SKM-1 treated with dmso at 0.1 percent for 144 hours (cell line): ENCODE measurements around the gene RPS6KL1.

Experiments
- DNase-seq: peaks from one replicate; lab custom pipeline; 2025; ENCODE audit not compliant: unreplicated experiment; lab: John Stamatoyannopoulos, UW

RPS6KL1 gene

GRCh38 chr14:74913393-74913910 lies 9.6 kb downstream of the RPS6KL1 start:
- DNase-seq: no peak

GRCh38 chr14:74912801-74913200 lies 10.3 kb downstream of the RPS6KL1 start:
- DNase-seq: no peak

- DNase-seq: no peak
Measured at GRCh38 chr14:74912111-74912510, 10.9 kb downstream of the RPS6KL1 start.

GRCh38 chr14:74911704-74912103 lies 11.4 kb downstream of the RPS6KL1 start:
- no peak for DNase-seq

- no peak for DNase-seq
Measured at GRCh38 chr14:74911221-74911620, 11.8 kb downstream of the RPS6KL1 start.

- DNase-seq: no peak
Measured at GRCh38 chr14:74910556-74910955, 12.5 kb downstream of the RPS6KL1 start.

- DNase-seq: no peak
Measured at GRCh38 chr14:74909911-74910310, 13.1 kb downstream of the RPS6KL1 start.

GRCh38 chr14:74909501-74909900 lies 13.6 kb downstream of the RPS6KL1 start:
- DNase-seq: no peak

- DNase-seq: no peak
Measured at GRCh38 chr14:74908861-74909341, 14.2 kb downstream of the RPS6KL1 start.

- no peak for DNase-seq
Measured at GRCh38 chr14:74907744-74908143, 15.3 kb downstream of the RPS6KL1 start.

GRCh38 chr14:74906925-74907521 lies 16.0 kb downstream of the RPS6KL1 start:
- DNase-seq: no peak

- no peak for DNase-seq
Measured at GRCh38 chr14:74905595-74906142, 17.4 kb downstream of the RPS6KL1 start.

GRCh38 chr14:74904635-74905503 lies 18.2 kb downstream of the RPS6KL1 start:
- DNase-seq: no peak

GRCh38 chr14:74902941-74903705 lies 19.9 kb downstream of the RPS6KL1 start:
- no peak for DNase-seq

GRCh38 chr14:74898694-74899093 lies 24.4 kb downstream of the RPS6KL1 start:
- DNase-seq: no peak

- no peak for DNase-seq
Measured at GRCh38 chr14:74898083-74898482, 25.0 kb downstream of the RPS6KL1 start.

GRCh38 chr14:74897642-74898041 lies 25.4 kb downstream of the RPS6KL1 start:
- no peak for DNase-seq

GRCh38 chr14:74896400-74896799 lies 26.7 kb downstream of the RPS6KL1 start:
- no peak for DNase-seq

GRCh38 chr14:74893614-74894091 lies 29.4 kb downstream of the RPS6KL1 start:
- DNase-seq: no peak

GRCh38 chr14:74892745-74893144 lies 30.3 kb downstream of the RPS6KL1 start:
- DNase-seq: no peak

- no peak for DNase-seq
Measured at GRCh38 chr14:74891870-74892269, 31.2 kb downstream of the RPS6KL1 start.
